ENCODE results near the gene TNFRSF6B.

GRCh38 chr20:63744574-63745423, 48.3 kb downstream of the TNFRSF6B start:
- no peak for TF ChIP-seq POLR2A (IDR thresholded peaks at IDR 0.05)
- TF ChIP-seq CTCF (IDR thresholded peaks at IDR 0.05), result no peak
